K562 (cell line): ENCODE measurements around the gene ZFYVE27. TPM values are rescaled to one million over a fixed set of nuclear protein-coding genes. Genes with fewer than 3 reads are reported as not detected.

Experiments used
- ATAC-seq: fragments of 200-7000 bp; cut with Tn5 transposase; 3 replicates; pipeline ENCODE4 v1.9.1; 2020; ENCODE audit warnings: moderate library complexity
- BruUV-seq: library from RNA; stranded (reverse); fragments of 400-500 nt; replicated peaks from 2 replicates; lab custom pipeline; 2021; lab: Mats Ljungman, UMichigan
- CTCF ChIA-PET: fragments of 300-600 bp; formaldehyde crosslinking; extraction: SDS; loops from one replicate; lab custom pipeline; 2021; ENCODE audit warnings: low intra/inter-chr PET ratio; lab: Yijun Ruan, JAX
- POLR2A ChIA-PET: fragments of 300-600, 350-650 bp; sonication (Branson Sonifier 250); formaldehyde crosslinking; extraction: SDS; loops from one replicate; lab custom pipeline; 2021; ENCODE audit warnings: antibody characterized with exemption, inconsistent platforms; lab: Yijun Ruan, JAX
- DNase-seq, 4 experiments: peaks; one replicate each; pipeline versions ENCODE4 v3.0.0 to v3.0.0-alpha.2; 2011 to 2018; ENCODE audit warnings: low spot score in 3 of 4, mixed read lengths in 3 of 4; ENCODE audit errors: extremely low read depth in 1 of 4
- FAIRE-seq: peaks from 2 replicates; lab custom pipeline; 2011; peaks lifted over from hg19 to GRCh38; lab: Jason Lieb, UNC
- H2AFZ ChIP-seq: 2 replicates; pipeline ENCODE4 v1.6.0; 2011; ENCODE audit warnings: low read depth, low read length, control low read depth, inconsistent platforms
- H3K27ac ChIP-seq: fragments of 200-600 bp; 3 replicates; pipeline ENCODE4 v1.8.0; 2011; ENCODE audit warnings: low read depth, mild to moderate bottlenecking, control low read depth, inconsistent platforms, low read length, moderate library complexity, mixed read lengths; ENCODE audit errors: extremely low read depth
- H3K27me3 ChIP-seq, 2 experiments: fragments of 300-600 bp in 1 of 2; 2 replicates in 1 of 2; 3 replicates in 1 of 2; pipeline versions ENCODE4 v1.6.0 to v1.8.0; 2011; ENCODE audit warnings: inconsistent platforms in 2 of 2, low read length in 2 of 2, mild to moderate bottlenecking in 1 of 2, mixed read lengths in 1 of 2, moderate library complexity in 1 of 2; ENCODE audit not compliant: control insufficient read depth in 2 of 2, insufficient read depth in 2 of 2
- H3K36me3 ChIP-seq: fragments of 300-600 bp; 3 replicates; pipeline ENCODE4 v1.8.0; 2011; ENCODE audit warnings: mild to moderate bottlenecking, low read length, inconsistent platforms; ENCODE audit not compliant: control insufficient read depth, insufficient read depth
- H3K4me1 ChIP-seq, 2 experiments: fragments of 200-600 bp in 1 of 2; replicated peaks in 1 of 2; 2 replicates in 1 of 2; 3 replicates in 1 of 2; pipeline versions ENCODE4 v1.5.1 to v1.8.0; 2011; ENCODE audit warnings: inconsistent platforms in 2 of 2, low read length in 2 of 2, mild to moderate bottlenecking in 1 of 2, mixed read lengths in 1 of 2, moderate library complexity in 1 of 2; ENCODE audit not compliant: control insufficient read depth in 2 of 2, insufficient read depth in 2 of 2
- H3K4me2 ChIP-seq: 2 replicates; pipeline ENCODE4 v1.6.1; 2011; ENCODE audit warnings: low read length, control low read depth, inconsistent platforms, mixed read lengths; ENCODE audit not compliant: insufficient read depth
- H3K4me3 ChIP-seq: fragments of 200-600 bp; sonication (generic), shearing (Covaris generic); 2 replicates; pipeline ENCODE4 v1.5.1; 2016; ENCODE audit warnings: control low read depth, inconsistent platforms
- H3K79me2 ChIP-seq: fragments of 200-600 bp; 3 replicates; pipeline ENCODE4 v1.8.0; 2011; ENCODE audit warnings: low read length, inconsistent platforms; ENCODE audit not compliant: control insufficient read depth, insufficient read depth
- H3K9ac ChIP-seq, 2 experiments: 2 replicates each; pipeline versions ENCODE4 v1.6.0 to v1.6.1; 2011; ENCODE audit warnings: low read depth in 2 of 2, low read length in 2 of 2, control low read depth in 1 of 2, inconsistent platforms in 1 of 2, mild to moderate bottlenecking in 1 of 2, mixed read lengths in 1 of 2; ENCODE audit not compliant: insufficient read depth in 1 of 2
- H3K9me1 ChIP-seq: one replicate; pipeline ENCODE4 v1.6.0; 2011; ENCODE audit warnings: inconsistent platforms, mild to moderate bottlenecking, low read length, moderate library complexity; ENCODE audit not compliant: control insufficient read depth, insufficient read depth
- H3K9me3 ChIP-seq: replicated peaks from 2 replicates; pipeline ENCODE4 v1.5.1; 2011; ENCODE audit warnings: low read depth, low read length, inconsistent platforms; ENCODE audit not compliant: control insufficient read depth, insufficient read depth
- H4K20me1 ChIP-seq: replicated peaks from 2 replicates; pipeline ENCODE4 v1.6.1; 2011; ENCODE audit warnings: low read length, inconsistent platforms, mixed read lengths; ENCODE audit not compliant: control insufficient read depth, insufficient read depth
- EWSR1 ChIP-seq: fragments of 450-650 bp; IDR thresholded peaks from 2 replicates; pipeline ENCODE4 v1.6.1; 2018; ENCODE audit warnings: borderline replicate concordance, mild to moderate bottlenecking, low read depth, moderate library complexity; ENCODE audit not compliant: partially characterized antibody
- TCF3 ChIP-seq: sonication (generic); formaldehyde crosslinking; IDR thresholded peaks from 2 replicates; pipeline ENCODE4 v1.4.0; 2020; ENCODE audit warnings: mild to moderate bottlenecking, missing genetic modification reagents
- TCF7L2 ChIP-seq: fragments of 150-350 bp; IDR thresholded peaks from 2 replicates; pipeline ENCODE4 v1.6.1; 2016; ENCODE audit warnings: low read depth, mild to moderate bottlenecking, low read length, moderate library complexity
- ZNF134 ChIP-seq: fragments of 250-450 bp; sonication (Bioruptor Pico); conservative IDR thresholded peaks from 2 replicates; pipeline ENCODE4 v1.4.0; 2020
- ZNF444 ChIP-seq: fragments of 250-450 bp; sonication (Bioruptor Pico); IDR thresholded peaks from 2 replicates; pipeline ENCODE4 v1.4.0; 2020; ENCODE audit warnings: mild to moderate bottlenecking, moderate library complexity
- WGBS: fragments of 100-300 bp; shearing (Covaris generic); methylation state at CpG from one replicate; pipeline ENCODE4 v1.1.6; 2016; ENCODE audit warnings: low coverage, mixed read lengths; ENCODE audit not compliant: insufficient coverage; ENCODE audit errors: missing lambda C conversion rate; 5-methylcytosine and 5-hydroxymethylcytosine counted together
- in situ Hi-C: fragments of 300-500 bp; cut with MboI; formaldehyde crosslinking; loops from 4 replicates; pipeline ENCODE4 v1.15.0; 2018; ENCODE audit warnings: inconsistent platforms, mixed read lengths
- intact Hi-C: fragments of 100-400 bp; cut with micrococcal nuclease; formaldehyde crosslinking; loops from 2 replicates; pipeline ENCODE4 v1.14.2; 2022
- polyA plus RNA-seq, 8 experiments: library from polyadenylated mRNA; depleted of rRNA in 4 of 8; stranded (reverse) in 5 of 8; unstranded in 3 of 8; fragments of >200 nt; fragmentation: Nextera tagmentation in 2 of 8; fragmentation: Illumina TruSeq in 1 of 8; extraction: Ambion mirVana in 2 of 8; extraction: Trizol in 1 of 8; gene quantifications; 2 replicates each; pipeline versions ENCODE4 v1.2.1 to v1.2.3, GENCODE V29; 2011 to 2014; ENCODE audit warnings: inconsistent platforms in 1 of 8, missing spikeins in 1 of 8
- total RNA-seq, 7 experiments: library from RNA; depleted of rRNA in 6 of 7; stranded (reverse); fragments of >200 nt in 6 of 7; fragmentation: Illumina TruSeq in 2 of 7; extraction: Trizol in 2 of 7; gene quantifications; 2 replicates each; pipeline versions ENCODE4 v1.2.1 to v1.2.3, GENCODE V29; 2011 to 2021; ENCODE audit warnings: low replicate concordance in 1 of 7
- TF ChIP-seq, protein P1 (sequence below): fragments of 450-650 bp; IDR thresholded peaks from 2 replicates; pipeline ENCODE4 v1.6.1; 2016; ENCODE audit warnings: mild to moderate bottlenecking
- TF ChIP-seq, protein P2 (sequence below): sonication (generic); formaldehyde crosslinking; IDR thresholded peaks from 2 replicates; pipeline ENCODE4 v1.8.0; 2022; ENCODE audit warnings: mild to moderate bottlenecking, missing genetic modification reagents
- TF ChIP-seq, protein P3 (sequence below): fragments of 250-450 bp; sonication (Bioruptor Pico); IDR thresholded peaks from 2 replicates; pipeline ENCODE4 v1.4.0; 2020; ENCODE audit warnings: mild to moderate bottlenecking, moderate library complexity, borderline replicate concordance

The ZFYVE27 gene
- total and polyA plus RNA-seq, 9 of the 15 experiments (the other 6 are each of a cell fraction or from before 2014, with no cell fraction given), result 0.81 to 21.9 (median 15.3) TPM

DNA sequence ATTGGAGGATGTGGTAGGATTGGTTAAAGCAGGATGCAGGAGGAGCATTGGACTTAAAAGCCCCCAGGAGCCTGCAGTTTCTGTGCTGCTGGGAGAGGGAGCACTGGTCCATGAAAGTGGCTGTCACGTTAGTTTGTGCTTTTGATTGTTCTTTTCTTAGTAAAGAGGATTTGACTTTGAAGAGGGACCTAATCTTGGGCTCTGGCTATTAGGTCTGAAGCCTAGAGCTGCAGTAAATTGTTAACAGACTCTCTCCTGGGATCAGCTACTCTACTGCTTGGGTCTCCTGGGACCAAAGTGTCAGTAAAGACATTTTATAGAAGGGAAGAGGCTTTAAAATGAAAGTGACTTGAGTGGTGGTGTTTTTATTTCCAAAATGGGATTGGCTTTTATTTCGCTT is 3.7 kb downstream of the ZFYVE27 start:
- FAIRE-seq (no peak), DNase-seq (no peak)
- H3K9ac ChIP-seq, result no peak overlapping the region

More for the DNA sequence above, 3.7 kb downstream of the ZFYVE27 start:
- Histone ChIP-seq H3K4me1 (peaks cover 28 to 43% of the 10 kb centered on the region in 2 experiments), H4K20me1 (peaks cover 6% of the 10 kb centered on the region; the same call in 1 of the 2 replicates), H3K4me3 (no peak overlapping the region), H2AFZ (no peak overlapping the region), H3K27me3 (no peaks in the 10 kb centered on the region), H3K9me1 (no peaks in the 10 kb centered on the region), H3K9me3 (no peaks in the 10 kb centered on the region; the same call in 1 of the 2 replicates), H3K79me2 (peaks cover 67% of the 10 kb centered on the region), H3K36me3 (peaks cover 50% of the 10 kb centered on the region), H3K27ac (no peak overlapping the region), H3K4me2 (no peak overlapping the region)
- CTCF ChIA-PET, result no interaction called here
- TF ChIP-seq ZNF134 (CRISPR knock-in tag) (no peak), TCF3 (CRISPR knock-in tag) (no peak), TCF7L2 (no peak), ZNF444 (CRISPR knock-in tag) (no peak), EWSR1 (no peak)
- TF ChIP-seq, protein P1, sequence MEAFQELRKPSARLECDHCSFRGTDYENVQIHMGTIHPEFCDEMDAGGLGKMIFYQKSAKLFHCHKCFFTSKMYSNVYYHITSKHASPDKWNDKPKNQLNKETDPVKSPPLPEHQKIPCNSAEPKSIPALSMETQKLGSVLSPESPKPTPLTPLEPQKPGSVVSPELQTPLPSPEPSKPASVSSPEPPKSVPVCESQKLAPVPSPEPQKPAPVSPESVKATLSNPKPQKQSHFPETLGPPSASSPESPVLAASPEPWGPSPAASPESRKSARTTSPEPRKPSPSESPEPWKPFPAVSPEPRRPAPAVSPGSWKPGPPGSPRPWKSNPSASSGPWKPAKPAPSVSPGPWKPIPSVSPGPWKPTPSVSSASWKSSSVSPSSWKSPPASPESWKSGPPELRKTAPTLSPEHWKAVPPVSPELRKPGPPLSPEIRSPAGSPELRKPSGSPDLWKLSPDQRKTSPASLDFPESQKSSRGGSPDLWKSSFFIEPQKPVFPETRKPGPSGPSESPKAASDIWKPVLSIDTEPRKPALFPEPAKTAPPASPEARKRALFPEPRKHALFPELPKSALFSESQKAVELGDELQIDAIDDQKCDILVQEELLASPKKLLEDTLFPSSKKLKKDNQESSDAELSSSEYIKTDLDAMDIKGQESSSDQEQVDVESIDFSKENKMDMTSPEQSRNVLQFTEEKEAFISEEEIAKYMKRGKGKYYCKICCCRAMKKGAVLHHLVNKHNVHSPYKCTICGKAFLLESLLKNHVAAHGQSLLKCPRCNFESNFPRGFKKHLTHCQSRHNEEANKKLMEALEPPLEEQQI, result no peak
- TF ChIP-seq, protein P2, sequence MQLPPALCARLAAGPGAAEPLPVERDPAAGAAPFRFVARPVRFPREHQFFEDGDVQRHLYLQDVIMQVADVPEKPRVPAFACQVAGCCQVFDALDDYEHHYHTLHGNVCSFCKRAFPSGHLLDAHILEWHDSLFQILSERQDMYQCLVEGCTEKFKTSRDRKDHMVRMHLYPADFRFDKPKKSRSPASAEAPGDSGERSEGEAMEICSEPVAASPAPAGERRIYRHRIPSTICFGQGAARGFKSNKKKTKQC (CRISPR knock-in tag), result no peak
- TF ChIP-seq, protein P3, sequence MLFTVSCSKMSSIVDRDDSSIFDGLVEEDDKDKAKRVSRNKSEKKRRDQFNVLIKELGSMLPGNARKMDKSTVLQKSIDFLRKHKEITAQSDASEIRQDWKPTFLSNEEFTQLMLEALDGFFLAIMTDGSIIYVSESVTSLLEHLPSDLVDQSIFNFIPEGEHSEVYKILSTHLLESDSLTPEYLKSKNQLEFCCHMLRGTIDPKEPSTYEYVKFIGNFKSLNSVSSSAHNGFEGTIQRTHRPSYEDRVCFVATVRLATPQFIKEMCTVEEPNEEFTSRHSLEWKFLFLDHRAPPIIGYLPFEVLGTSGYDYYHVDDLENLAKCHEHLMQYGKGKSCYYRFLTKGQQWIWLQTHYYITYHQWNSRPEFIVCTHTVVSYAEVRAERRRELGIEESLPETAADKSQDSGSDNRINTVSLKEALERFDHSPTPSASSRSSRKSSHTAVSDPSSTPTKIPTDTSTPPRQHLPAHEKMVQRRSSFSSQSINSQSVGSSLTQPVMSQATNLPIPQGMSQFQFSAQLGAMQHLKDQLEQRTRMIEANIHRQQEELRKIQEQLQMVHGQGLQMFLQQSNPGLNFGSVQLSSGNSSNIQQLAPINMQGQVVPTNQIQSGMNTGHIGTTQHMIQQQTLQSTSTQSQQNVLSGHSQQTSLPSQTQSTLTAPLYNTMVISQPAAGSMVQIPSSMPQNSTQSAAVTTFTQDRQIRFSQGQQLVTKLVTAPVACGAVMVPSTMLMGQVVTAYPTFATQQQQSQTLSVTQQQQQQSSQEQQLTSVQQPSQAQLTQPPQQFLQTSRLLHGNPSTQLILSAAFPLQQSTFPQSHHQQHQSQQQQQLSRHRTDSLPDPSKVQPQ (CRISPR knock-in tag), result no peak
- in situ Hi-C loops (no loop called here), intact Hi-C loops (no loop called here)
- POLR2A ChIA-PET, result no interaction called here
- no TSS peak for BruUV-seq
- 100% methylated on average over 1 of the region's 2 CpGs for WGBS
- ATAC-seq, result no peak
